ENCODE data around the gene VTI1A. TPM values are rescaled to one million over a fixed set of nuclear protein-coding genes. Genes with fewer than 3 reads are reported as not detected.

The VTI1A gene
- total RNA-seq, 6 experiments from 2014 or later: 11.2 to 26.2 (median 12.3) TPM

- intact Hi-C loops (cut with DNase I): no loop called here
- H3K36me3 ChIP-seq: no peaks in the 10 kb centered on the region
- H3K4me1 ChIP-seq: no peaks in the 10 kb centered on the region
- ATAC-seq (no peak), DNase-seq (no peak)
- TF ChIP-seq POLR2A (IDR thresholded peaks at IDR 0.05): no peak
- TF ChIP-seq CTCF (IDR thresholded peaks at IDR 0.05): no peak
- no peak overlapping the region for H3K4me3 ChIP-seq
- H3K27ac ChIP-seq: no peak overlapping the region
- no peaks in the 10 kb centered on the region for H3K27me3 ChIP-seq
- no peaks in the 10 kb centered on the region for H3K9me3 ChIP-seq
Observed at GRCh38 chr10:112789248-112789647, 342.2 kb downstream of the VTI1A start.

GRCh38 chr10:112790030-112790429 lies 343.0 kb downstream of the VTI1A start:
- WGBS (ENCODE audit: insufficient coverage, low coverage, low lambda C conversion rate, missing lambda C conversion rate): 93% methylated on average over 1 of the region's 1 CpG
- DNase-seq: no peak
- H3K9me3 ChIP-seq: no peaks in the 10 kb centered on the region
- no peaks in the 10 kb centered on the region for H3K36me3 ChIP-seq
- no peak for TF ChIP-seq CTCF (IDR thresholded peaks at IDR 0.05)
- no peak for TF ChIP-seq POLR2A (IDR thresholded peaks at IDR 0.05)
- no peaks in the 10 kb centered on the region for H3K27me3 ChIP-seq
- H3K27ac ChIP-seq: no peak overlapping the region
- no peaks in the 10 kb centered on the region for H3K4me1 ChIP-seq
- no peak for ATAC-seq
- intact Hi-C loops (cut with DNase I): no loop called here
- no peak overlapping the region for H3K4me3 ChIP-seq

- ATAC-seq: no peak
- intact Hi-C loops (cut with DNase I): no loop called here
- Histone ChIP-seq H3K4me1 (no peaks in the 10 kb centered on the region), H3K36me3 (no peaks in the 10 kb centered on the region), H3K27ac (no peak overlapping the region), H3K4me3 (no peak overlapping the region), H3K27me3 (no peaks in the 10 kb centered on the region), H3K9me3 (no peaks in the 10 kb centered on the region)
- TF ChIP-seq POLR2A (IDR thresholded peaks at IDR 0.05): no peak
- no peak for TF ChIP-seq CTCF (IDR thresholded peaks at IDR 0.05)
- WGBS (ENCODE audit: insufficient coverage, low coverage, low lambda C conversion rate, missing lambda C conversion rate): 94% methylated on average over 4 of the region's 4 CpGs
- no peak for DNase-seq
Observed at GRCh38 chr10:112790921-112791320, 343.9 kb downstream of the VTI1A start.

GRCh38 chr10:112791447-112791846 lies 344.4 kb downstream of the VTI1A start:
- Histone ChIP-seq H3K4me3 (no peak overlapping the region), H3K4me1 (no peaks in the 10 kb centered on the region), H3K27ac (no peak overlapping the region), H3K27me3 (no peaks in the 10 kb centered on the region), H3K36me3 (no peaks in the 10 kb centered on the region), H3K9me3 (no peaks in the 10 kb centered on the region)
- no peak for ATAC-seq
- WGBS (ENCODE audit: insufficient coverage, low coverage, low lambda C conversion rate, missing lambda C conversion rate): 71% methylated on average over 2 of the region's 2 CpGs
- TF ChIP-seq POLR2A (IDR thresholded peaks at IDR 0.05): no peak
- TF ChIP-seq CTCF (IDR thresholded peaks at IDR 0.05): no peak
- DNase-seq: no peak
- intact Hi-C loops (cut with DNase I): no loop called here
